Measurements from ENCODE around the gene STRAP.

Gene STRAP

GRCh38 chr12:15887043-15887817 lies 5.0 kb downstream of the STRAP start:
- no peak for TF ChIP-seq CTCF (IDR thresholded peaks at IDR 0.05)

GRCh38 chr12:15892645-15893259 lies 10.6 kb downstream of the STRAP start:
- TF ChIP-seq CTCF (IDR thresholded peaks at IDR 0.05), result no peak

GRCh38 chr12:15893260-15893659 lies 11.1 kb downstream of the STRAP start:
- TF ChIP-seq CTCF (IDR thresholded peaks at IDR 0.05), result no peak

GRCh38 chr12:15896867-15897266 lies 14.7 kb downstream of the STRAP start:
- no peak for TF ChIP-seq CTCF (IDR thresholded peaks at IDR 0.05)

GRCh38 chr12:15897433-15897832 lies 15.2 kb downstream of the STRAP start:
- no peak for TF ChIP-seq CTCF (IDR thresholded peaks at IDR 0.05)

- peak; percentile 78 for TF ChIP-seq CTCF (IDR thresholded peaks at IDR 0.05)
Observed at GRCh38 chr12:15899282-15899870, 17.2 kb downstream of the STRAP start.

- no peak for TF ChIP-seq CTCF (IDR thresholded peaks at IDR 0.05)
Observed at GRCh38 chr12:15904378-15904920, 22.3 kb downstream of the STRAP start.

All from LNCAP (cell line).